GM03348 (cell line): ENCODE measurements around the gene CDX1.

Experiments used
- DNase-seq: peaks from one replicate; pipeline ENCODE4 v3.0.0; 2012; ENCODE audit warnings: low spot score

CDX1 gene

GRCh38 chr5:150208187-150209098 is 41.9 kb downstream of the CDX1 start:
- peak; percentile 71 for DNase-seq

- peak; percentile 45 for DNase-seq
These were observed 42.6 kb downstream of the CDX1 start for GRCh38 chr5:150209099-150209635.

GRCh38 chr5:150210644-150211043 is 44.1 kb downstream of the CDX1 start:
- DNase-seq: no peak

GRCh38 chr5:150211156-150212030 is 44.8 kb downstream of the CDX1 start:
- no peak for DNase-seq

- DNase-seq: peak; percentile 64
These were observed 47.0 kb downstream of the CDX1 start for GRCh38 chr5:150213530-150213929.

- peak; percentile 81 for DNase-seq
These were observed 47.7 kb downstream of the CDX1 start for GRCh38 chr5:150214289-150214688.

GRCh38 chr5:150215979-150216944 is 49.7 kb downstream of the CDX1 start:
- no peak for DNase-seq

GRCh38 chr5:150217038-150217437 is 50.5 kb downstream of the CDX1 start:
- no peak for DNase-seq

- DNase-seq: peak; percentile 94
These were observed 51.5 kb downstream of the CDX1 start for GRCh38 chr5:150217873-150218692.

GRCh38 chr5:150218693-150219035 is 52.1 kb downstream of the CDX1 start:
- DNase-seq: no peak

- DNase-seq: peak; percentile 45
These were observed 52.6 kb downstream of the CDX1 start for GRCh38 chr5:150219142-150219541.

- no peak for DNase-seq
These were observed 53.3 kb downstream of the CDX1 start for GRCh38 chr5:150219861-150220260.

GRCh38 chr5:150221471-150221870 is 54.9 kb downstream of the CDX1 start:
- DNase-seq: no peak

GRCh38 chr5:150222906-150223305 is 56.3 kb downstream of the CDX1 start:
- DNase-seq: no peak

- no peak for DNase-seq
These were observed 56.9 kb downstream of the CDX1 start for GRCh38 chr5:150223474-150223873.

- DNase-seq: no peak
These were observed 58.0 kb downstream of the CDX1 start for GRCh38 chr5:150224483-150225027.

- no peak for DNase-seq
These were observed 60.5 kb downstream of the CDX1 start for GRCh38 chr5:150227036-150227435.

- DNase-seq: peak; percentile 70
These were observed 61.2 kb downstream of the CDX1 start for GRCh38 chr5:150227606-150228273.

- no peak for DNase-seq
These were observed 63.0 kb downstream of the CDX1 start for GRCh38 chr5:150229571-150229970.

GRCh38 chr5:150230842-150231241 is 64.3 kb downstream of the CDX1 start:
- DNase-seq: no peak
